GM21619 (cell line): Measurements from ENCODE around the gene GAS7.
"Not testable (repeated sequence)": the region's sequence is repeated elsewhere in the genome, so short reads cannot be mapped to it uniquely, and the experiment has no call there.

Source experiments
- ATAC-seq: cut with Tn5 transposase; IDR thresholded peaks from one replicate; pipeline ENCODE4 v1.9.1; 2021; ENCODE audit not compliant: unreplicated experiment

Gene GAS7

GRCh38 chr17:10114931-10115535, 83.4 kb downstream of the GAS7 start:
- ATAC-seq = peak; percentile 46

GRCh38 chr17:10112962-10113361, 85.4 kb downstream of the GAS7 start:
- no peak for ATAC-seq

DNA sequence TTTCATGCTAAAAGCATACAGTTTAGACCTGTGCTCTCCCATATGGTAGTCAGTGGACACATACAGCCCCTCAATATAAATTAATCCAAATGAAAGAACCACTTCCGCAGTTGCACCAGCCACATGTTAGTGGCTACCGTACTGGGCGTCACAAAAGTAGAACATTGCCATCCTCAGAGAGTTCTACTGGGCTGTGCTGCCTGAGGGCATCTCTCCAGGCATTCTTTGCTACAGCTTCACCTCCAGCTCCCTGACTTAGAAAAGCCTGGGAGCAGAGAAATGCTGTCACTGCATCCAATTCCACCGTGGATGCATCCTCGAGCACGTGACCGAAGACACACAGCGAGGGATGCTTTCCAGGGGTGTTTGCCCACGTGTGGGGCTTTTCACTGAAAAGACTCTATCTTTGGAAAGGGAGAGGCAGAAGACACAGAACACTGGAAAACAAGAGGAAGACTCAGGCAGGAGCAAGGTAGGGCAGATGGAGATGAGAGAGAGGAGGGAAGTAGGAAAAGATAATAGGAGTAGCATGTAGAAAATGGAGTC, 86.4 kb downstream of the GAS7 start:
- ATAC-seq = no peak

DNA sequence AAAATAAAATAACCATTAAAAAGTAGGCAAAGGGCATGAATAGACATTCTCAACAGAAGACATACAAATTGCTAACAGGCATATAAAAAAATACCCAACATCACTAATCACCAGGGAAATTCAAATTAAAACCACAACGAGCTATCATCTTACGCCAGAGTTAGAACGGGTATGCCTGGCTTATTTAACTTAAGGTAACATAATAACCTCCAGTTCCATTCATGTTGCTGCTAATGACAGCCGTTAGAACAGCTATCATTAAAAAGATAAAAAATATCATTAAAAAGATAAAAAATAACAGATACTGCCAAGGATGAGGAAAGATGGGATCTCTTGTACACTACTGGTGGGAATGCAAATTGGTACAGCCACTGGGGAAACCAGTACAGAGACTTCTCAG, 89.3 kb downstream of the GAS7 start:
- no peak for ATAC-seq

- no peak for ATAC-seq
These were observed 90.9 kb downstream of the GAS7 start for GRCh38 chr17:10107316-10108165.

DNA sequence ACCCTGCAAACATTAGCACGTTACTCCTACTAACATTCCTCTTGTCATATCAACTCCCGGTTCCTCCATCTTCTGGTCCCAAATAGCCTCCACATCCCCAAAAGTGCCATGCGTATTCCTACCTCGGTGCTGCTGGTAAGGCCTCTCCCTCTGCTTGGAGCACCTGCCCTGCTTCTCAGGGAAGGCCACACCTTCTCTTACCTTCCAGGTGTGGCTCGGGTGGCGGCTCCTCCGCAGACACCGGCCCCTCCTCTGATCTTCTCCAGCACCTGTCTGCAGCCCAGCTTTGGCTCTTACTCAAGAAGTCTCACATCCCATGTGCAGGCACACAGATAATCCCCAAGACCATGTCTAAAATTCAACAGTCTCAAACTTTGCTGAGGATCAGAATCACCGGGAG, 92.3 kb downstream of the GAS7 start:
- no peak for ATAC-seq

- ATAC-seq = no peak
These were observed 92.8 kb downstream of the GAS7 start for GRCh38 chr17:10105513-10106001.

- ATAC-seq = no peak
These were observed 94.7 kb downstream of the GAS7 start for GRCh38 chr17:10103712-10104111.

GRCh38 chr17:10102817-10103216, 95.6 kb downstream of the GAS7 start:
- ATAC-seq = no peak

GRCh38 chr17:10099051-10099571, 99.3 kb downstream of the GAS7 start:
- ATAC-seq = no peak

GRCh38 chr17:10096596-10096995, 101.8 kb downstream of the GAS7 start:
- ATAC-seq = no peak

GRCh38 chr17:10095295-10095694, 103.1 kb downstream of the GAS7 start:
- ATAC-seq = not testable (repeated sequence)

DNA sequence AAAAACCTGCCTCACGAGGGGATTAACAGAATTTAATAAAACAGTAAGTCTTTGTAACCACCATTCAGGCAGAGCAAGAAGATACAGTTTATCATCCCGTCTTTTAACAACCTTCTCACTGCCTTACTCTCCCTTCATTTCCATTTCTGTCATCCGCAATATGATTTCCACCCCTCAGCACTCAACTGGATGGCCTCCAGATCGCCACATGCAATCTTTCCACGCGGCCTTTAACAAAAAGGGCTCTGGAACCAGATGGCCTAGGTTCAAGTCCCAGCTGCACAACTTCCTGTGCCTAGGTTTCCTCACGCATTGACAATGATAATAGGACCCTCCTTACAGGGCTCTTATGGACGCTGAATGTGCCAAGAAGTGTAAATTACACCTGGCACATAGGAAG, 103.6 kb downstream of the GAS7 start:
- ATAC-seq = no peak

- no peak for ATAC-seq
These were observed 105.8 kb downstream of the GAS7 start for GRCh38 chr17:10092595-10092994.

- no peak for ATAC-seq
These were observed 107.4 kb downstream of the GAS7 start for GRCh38 chr17:10091046-10091445.

GRCh38 chr17:10089196-10089804, 109.1 kb downstream of the GAS7 start:
- ATAC-seq = no peak

DNA sequence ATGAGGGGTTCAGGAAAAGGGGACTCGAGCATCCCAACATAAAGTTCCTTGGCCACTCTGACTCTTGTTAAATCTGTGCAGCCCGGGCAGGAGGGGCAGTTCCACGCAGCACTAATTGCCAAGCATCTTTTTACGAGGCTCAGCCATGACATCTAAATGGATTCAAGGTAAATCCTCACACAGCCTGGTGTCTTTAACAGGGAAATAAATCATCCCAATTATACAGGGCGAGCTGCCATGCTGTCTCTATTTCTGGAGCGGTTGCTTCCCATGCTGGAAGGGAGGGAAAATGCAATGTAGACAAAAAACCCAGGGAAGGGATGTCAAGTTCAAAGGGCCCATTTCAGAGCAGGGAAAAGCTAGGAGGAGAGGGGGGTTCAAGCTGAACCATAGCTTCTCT, 110.0 kb downstream of the GAS7 start:
- ATAC-seq = no peak

GRCh38 chr17:10087355-10087754, 111.1 kb downstream of the GAS7 start:
- no peak for ATAC-seq

- ATAC-seq = no peak
These were observed 114.5 kb downstream of the GAS7 start for GRCh38 chr17:10083864-10084263.

- ATAC-seq = no peak
These were observed 115.6 kb downstream of the GAS7 start for GRCh38 chr17:10082795-10083194.

DNA sequence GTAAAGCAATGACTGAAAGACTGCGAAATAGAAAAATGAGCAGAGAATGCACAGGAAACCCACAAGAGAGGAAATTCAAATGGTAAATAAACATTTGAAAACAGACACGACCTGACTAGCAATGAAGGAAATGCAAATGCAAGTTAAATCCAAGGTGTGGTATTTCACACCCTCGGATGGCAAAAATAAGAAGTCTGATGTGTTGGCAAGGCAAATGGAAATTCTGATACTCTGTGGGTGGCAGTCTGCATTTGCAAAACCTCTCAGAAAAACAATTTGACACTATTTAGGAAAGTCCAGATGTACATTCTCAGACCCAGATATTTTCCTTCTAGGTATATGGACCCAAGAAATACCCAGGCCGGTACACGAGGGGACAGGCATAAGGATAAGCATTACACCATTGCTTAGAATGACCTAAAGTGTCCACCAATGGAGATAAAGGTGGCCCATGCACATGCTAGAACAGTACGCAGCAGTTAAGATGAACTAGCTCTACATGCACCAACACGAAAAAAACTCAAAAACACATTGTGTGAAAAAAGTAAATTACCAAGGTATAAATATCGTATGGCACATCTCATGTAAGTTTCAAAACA, 116.7 kb downstream of the GAS7 start:
- no peak for ATAC-seq
